Measurements from ENCODE around the gene SERPINB6. TPM values are rescaled to one million over a fixed set of nuclear protein-coding genes. Genes with fewer than 3 reads are reported as not detected.
A peak's percentile ranks its signal among the peaks of the same experiment; 100 is the strongest.
"Not testable (repeated sequence)": the region's sequence is repeated elsewhere in the genome, so short reads cannot be mapped to it uniquely, and the experiment has no call there.

Gene SERPINB6
- 63.8 and 65.5 TPM in 2 replicates for total RNA-seq (2014; rRNA removed; shearing (Covaris generic))
- 106 and 119 TPM in 2 replicates for polyA plus RNA-seq (2015; cell fraction: cytosol; rRNA removed)
- 95.9 and 122 TPM in 2 replicates for polyA plus RNA-seq (2015; cell fraction: nucleus; rRNA removed)

DNA sequence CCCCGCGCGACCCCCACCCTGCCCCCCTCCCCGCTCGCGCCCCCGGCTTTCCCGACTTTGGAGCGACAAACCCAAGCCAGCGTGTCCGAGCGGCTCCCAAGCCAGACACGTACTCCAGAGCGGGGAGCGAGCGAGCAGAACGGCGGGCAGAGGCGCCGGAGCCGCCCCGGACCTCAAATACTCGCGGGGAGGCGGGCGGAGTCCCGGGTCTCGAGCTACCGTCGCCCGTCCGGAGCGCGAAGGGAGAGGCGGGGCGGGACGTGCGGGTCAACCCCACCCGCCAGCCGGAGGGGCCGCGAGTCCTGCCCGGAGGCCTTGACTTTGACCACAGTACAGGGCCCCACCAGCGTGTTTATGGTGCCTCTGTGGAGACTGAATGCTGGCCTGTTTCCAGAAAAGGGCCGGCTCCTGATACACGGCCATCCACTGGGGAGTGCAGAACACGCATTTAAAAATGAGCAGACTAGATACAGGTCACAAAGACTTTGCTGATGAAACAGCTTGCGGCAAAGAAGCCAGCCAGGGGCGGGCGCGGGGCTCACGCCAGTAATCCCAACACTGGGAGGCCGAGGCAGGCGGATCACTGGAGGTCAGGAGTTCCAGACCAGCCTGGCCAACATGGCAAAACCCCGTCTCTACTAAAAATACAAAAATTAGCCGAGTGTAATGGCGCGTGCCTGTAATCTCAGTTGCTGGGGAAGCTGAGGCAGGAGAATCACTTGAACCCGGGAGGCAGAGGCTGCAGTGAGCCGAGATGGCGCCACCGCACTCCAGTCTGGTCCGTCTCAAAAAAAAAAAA lies at the start of gene SERPINB6:
Gene SERPINB6 (minus strand): TSS at position 148 of the 799 bp plus-strand sequence. CDS start 12,235 bp downstream, outside the sequence.
- in situ Hi-C loops (cut with HindIII; ENCODE audit: low pct_unique_long_range_greater_than_20kb, low sequenced_read_pairs) = no loop called here
- peak; percentile 72 for DNase-seq (ENCODE audit: low read depth, low spot score)

DNA sequence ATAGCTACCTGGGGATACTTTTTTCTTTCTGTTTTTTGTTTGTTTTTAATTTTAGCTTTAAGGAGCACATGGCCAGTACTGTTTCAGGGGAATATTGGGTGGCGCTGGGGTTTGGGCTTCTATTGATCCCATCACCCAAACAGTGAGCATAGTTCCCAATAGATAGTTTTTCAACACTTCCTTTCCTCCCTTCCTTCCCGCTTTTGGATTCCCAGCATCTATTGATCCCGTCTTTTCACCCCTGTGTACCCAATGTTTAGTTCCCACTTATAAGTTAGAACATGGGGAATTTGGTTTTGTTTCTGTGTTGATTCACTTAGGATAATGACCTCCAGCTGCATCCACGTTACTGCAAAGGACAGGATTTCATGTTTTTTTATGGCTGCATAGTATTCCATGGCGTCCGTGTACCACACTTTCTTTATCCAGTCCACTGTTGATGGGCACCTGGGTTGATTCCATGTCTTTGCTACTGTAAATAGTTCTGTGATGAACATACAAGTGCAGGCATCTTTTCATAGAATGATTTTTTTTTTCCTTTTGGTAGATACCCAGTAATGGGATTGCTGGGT lies 48.5 kb upstream of the SERPINB6 start:
- in situ Hi-C loops (cut with HindIII; ENCODE audit: low pct_unique_long_range_greater_than_20kb, low sequenced_read_pairs) = no loop called here
- DNase-seq (ENCODE audit: low read depth, low spot score) = no peak

DNA sequence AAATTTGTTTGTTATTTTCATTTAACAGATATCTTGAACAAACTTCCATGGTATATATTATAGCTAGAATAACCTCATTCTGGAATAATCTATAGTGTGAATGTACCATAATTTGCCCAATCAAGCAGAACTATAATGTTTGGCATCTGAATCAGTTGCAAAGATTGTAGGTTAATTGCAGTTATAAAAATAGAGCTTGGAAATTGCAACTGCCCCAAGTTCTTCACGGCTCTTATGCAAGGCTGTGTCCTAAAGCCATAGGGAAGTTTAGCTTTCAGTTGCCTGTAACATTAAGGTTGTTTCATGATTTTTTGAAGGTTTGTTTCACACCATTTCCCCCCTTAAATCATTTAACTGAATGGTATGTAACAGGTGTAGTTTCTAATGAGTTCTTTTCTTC lies 47.7 kb upstream of the SERPINB6 start:
- DNase-seq (ENCODE audit: low read depth, low spot score) = no peak
- in situ Hi-C loops (cut with HindIII; ENCODE audit: low pct_unique_long_range_greater_than_20kb, low sequenced_read_pairs) = no loop called here

DNA sequence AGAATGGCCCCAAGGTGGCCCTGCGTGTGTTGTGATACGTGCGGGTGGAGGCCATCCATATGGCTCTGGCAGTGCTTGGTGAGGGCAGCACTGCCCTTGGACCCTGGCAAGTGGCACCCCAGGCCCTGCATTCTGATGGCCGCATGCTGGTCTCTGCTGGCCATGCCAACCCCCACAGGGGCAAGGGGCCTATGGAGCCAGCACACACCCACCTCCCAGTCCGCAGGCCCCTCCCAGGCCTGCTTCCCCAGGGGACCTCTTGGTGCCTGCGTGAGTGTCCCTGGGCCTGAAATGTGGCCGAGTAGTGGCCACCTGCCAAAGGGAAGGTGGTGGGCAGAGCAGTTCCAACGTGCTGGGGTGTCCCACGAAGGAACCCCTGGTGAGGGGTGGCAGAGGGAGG lies 45.9 kb upstream of the SERPINB6 start:
- in situ Hi-C loops (cut with HindIII; ENCODE audit: low pct_unique_long_range_greater_than_20kb, low sequenced_read_pairs) = no loop called here
- no peak for DNase-seq (ENCODE audit: low read depth, low spot score)

DNA sequence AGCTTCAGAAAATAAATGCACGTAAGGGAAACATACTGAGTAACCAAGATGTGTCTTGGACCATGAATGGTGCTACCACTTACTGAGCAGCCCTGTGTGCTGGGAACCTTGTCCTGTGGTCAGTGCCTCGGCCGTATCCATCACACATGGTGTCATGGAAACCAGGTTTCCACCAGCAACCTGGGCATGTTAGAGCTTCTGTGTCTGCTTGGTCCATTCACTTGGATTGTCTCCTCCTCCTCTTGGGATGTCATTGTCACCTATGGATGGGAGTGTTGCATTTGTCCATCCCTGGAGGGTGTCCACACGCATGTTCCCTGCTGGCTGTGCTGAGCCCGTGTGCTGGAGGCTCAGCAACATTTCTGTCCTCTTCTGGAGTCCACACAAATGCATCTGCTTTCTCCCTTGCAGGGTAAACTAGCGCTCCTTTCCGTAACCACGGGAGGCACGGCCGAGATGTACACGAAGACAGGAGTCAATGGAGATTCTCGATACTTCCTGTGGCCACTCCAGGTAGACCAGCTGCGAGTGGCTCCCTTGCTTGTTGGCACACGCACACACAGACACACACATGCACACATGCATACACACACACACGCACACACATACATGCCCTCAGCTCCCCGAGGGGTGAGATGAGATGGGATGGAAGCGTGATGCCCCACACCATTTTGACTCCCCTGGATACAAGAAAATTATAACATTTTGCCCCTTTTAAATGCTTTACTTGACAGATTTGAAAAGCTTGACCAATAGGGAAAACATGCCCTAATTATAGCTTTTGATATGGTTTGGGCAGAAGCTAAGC lies 45.3 kb upstream of the SERPINB6 start:
- in situ Hi-C loops (cut with HindIII; ENCODE audit: low pct_unique_long_range_greater_than_20kb, low sequenced_read_pairs) = no loop called here
- DNase-seq (ENCODE audit: low read depth, low spot score) = no peak

DNA sequence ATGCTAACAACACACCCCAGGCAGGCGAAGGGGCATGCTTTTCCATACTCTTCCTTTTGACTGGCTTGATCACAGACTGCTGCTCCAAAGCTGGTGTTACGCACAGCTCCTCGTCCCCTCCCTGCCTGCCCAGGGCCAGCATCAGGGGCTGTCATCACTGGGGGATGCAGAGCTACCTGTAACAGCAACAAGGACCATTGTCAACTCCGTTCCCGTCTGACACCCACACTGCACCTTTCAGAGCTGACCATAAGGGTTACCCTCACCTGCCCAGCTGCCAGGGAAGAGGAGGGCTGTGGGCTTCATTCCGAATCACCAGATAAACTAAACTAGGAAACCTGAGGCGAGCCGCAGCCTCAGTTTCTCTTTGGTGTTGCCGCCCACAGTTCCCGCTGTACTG lies 43.8 kb upstream of the SERPINB6 start:
- no peak for DNase-seq (ENCODE audit: low read depth, low spot score)
- in situ Hi-C loops (cut with HindIII; ENCODE audit: low pct_unique_long_range_greater_than_20kb, low sequenced_read_pairs) = no loop called here

DNA sequence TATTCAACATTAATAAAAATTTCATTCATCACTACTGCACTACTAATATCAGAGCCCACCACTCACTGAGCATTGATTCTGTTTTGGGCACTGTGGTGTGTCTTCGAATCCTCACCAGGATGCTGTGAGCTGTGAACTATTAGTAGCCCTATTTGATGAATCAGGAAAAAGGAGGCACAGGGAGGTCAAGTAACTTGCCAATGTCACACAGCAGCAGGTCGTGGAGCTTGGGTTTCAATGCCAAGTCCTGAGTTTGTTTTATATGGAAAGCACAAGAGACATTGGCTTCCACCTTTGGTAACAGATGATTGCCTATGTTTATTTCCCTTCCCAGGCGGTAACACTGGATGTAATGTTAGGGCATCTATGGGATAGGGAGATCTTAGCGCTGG lies 43.3 kb upstream of the SERPINB6 start:
- DNase-seq (ENCODE audit: low read depth, low spot score) = no peak
- in situ Hi-C loops (cut with HindIII; ENCODE audit: low pct_unique_long_range_greater_than_20kb, low sequenced_read_pairs) = no loop called here

DNA sequence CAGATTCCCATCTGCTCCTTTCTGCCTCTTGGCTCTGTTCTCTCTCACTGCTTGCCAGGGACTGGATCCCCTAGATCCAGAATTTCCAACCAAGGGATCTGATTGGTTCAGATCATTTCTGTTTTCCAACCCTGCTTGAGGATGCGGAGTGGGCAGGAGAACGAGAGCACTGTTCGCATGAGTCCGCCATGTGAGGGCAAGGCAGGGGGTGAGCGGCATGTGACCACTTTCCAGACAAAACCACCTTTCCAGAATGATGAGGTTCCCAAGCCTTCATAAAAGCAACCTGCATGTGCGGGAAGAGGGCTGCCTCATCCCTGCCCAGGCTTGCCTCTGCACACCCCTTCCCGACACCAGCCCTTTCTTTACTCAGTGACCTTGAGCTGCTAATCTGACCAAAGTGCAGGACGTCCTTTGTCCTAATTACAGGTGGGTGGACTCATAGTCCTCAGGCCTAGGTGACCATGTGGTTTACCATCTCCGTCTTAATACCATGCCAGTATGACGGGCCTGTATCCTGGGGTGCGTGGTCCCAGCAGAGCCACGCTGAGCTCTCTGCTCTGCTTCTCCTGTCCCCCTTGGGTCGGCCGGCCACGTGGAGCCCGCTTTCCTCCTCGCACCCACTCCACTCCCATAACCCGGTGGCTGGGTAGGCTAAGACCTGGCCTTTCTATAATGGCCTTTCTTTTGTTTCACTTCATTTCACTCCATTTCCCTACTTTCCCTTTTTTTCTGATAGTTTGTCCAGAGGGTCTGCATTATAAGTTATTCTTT lies 42.7 kb upstream of the SERPINB6 start:
- in situ Hi-C loops (cut with HindIII; ENCODE audit: low pct_unique_long_range_greater_than_20kb, low sequenced_read_pairs) = no loop called here
- no peak for DNase-seq (ENCODE audit: low read depth, low spot score)

DNA sequence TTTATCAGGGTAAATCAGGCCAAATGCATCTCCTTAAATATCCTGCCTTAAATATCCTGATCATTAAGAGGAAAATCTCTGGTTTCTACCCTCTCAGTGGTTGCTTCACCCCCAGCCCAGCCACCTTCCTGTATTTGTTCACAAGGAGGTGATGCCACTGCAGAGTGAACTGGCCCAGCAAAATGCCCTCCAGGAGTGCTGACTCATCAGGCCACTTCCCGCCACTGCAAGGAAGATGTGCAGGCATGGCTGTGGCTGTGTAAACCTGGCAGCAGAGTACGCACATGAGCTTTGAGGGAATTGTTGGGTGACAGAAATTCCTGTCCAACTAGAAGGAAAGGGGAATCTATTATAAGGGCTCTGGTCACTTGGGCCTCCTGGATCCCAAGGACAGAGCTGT lies 42.1 kb upstream of the SERPINB6 start:
- no peak for DNase-seq (ENCODE audit: low read depth, low spot score)
- in situ Hi-C loops (cut with HindIII; ENCODE audit: low pct_unique_long_range_greater_than_20kb, low sequenced_read_pairs) = no loop called here

DNA sequence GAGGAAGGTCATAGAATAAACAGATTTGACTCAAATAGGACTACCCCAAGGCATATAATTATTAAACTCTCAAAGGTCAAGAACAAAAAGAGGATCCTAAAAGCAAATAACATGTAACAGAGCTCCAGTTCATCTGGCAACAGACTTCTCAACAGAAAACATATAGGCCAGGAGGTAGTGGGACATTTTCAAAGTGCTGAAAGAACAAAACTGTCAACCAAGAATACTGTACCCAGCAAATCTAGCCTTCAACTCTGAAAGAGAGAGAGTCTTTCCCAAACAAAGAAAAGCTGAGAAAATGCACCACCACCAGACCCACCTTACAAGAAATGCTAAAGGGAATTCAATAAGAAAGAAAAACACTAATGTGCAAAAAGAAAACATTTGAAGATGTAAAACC lies 40.2 kb upstream of the SERPINB6 start:
- no peak for DNase-seq (ENCODE audit: low read depth, low spot score)
- in situ Hi-C loops (cut with HindIII; ENCODE audit: low pct_unique_long_range_greater_than_20kb, low sequenced_read_pairs) = no loop called here

DNA sequence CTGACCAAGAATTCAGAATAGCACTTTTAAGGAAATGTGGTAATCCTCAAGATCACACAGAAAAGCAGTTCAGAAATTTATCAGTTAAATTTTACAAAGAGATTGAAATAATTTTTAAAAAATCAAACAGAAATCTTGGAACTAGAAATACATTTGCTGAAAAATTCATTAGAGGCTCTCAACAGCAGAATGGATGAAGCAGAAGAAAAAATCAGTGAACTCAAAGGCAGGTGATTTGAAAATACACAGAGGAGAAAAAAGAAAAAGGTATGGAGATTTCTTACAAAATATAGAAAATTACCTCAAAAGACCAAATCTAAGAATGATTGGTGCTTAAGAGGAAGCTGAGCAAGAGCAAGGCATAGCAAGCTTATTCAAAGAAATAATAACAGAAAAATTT lies 39.8 kb upstream of the SERPINB6 start:
- no peak for DNase-seq (ENCODE audit: low read depth, low spot score)
- in situ Hi-C loops (cut with HindIII; ENCODE audit: low pct_unique_long_range_greater_than_20kb, low sequenced_read_pairs) = no loop called here

DNA sequence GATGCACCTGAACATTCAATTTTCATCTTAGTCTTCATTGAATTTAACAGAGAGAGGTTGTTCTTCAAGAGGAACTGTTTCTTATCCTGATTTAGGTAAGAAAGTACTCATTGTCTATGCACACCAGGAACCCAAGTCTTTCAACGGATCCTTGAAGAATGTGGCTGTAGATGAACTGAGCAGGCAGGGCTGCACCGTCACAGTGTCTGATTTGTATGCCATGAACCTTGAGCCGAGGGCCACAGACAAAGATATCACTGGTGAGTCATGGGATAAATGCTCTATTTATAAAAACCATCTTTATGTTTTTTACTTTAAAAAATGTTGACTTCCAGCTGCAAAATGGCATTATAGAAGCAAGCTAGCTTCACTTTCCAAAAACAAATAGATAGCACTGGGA lies 38.6 kb upstream of the SERPINB6 start:
- no peak for DNase-seq (ENCODE audit: low read depth, low spot score)
- in situ Hi-C loops (cut with HindIII; ENCODE audit: low pct_unique_long_range_greater_than_20kb, low sequenced_read_pairs) = no loop called here

DNA sequence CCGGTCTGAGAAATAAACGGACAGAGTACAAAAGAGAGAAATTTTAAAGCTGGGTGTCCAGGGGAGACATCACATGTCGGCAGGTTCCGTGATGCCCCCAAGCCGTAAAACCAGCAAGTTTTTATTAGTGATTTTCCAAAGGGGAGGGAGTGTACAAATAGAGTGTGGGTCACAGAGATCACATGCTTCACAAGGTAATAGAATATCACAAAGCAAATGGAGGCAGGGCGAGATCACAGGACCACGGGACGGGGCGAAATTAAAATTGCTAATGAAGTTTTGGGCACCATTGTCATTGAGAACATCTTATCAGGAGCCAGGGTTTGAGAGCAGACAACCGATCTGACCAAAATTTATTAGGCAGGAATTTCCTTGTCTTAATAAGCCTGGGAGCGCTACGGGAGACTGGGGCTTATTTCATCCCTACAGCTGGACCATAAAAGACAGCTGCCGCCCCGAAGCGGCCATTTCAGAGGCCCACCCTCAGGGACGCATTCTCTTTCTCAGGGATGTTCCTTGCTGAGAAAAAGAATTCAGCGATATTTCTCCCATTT lies 37.4 kb upstream of the SERPINB6 start:
- in situ Hi-C loops (cut with HindIII; ENCODE audit: low pct_unique_long_range_greater_than_20kb, low sequenced_read_pairs); DNase-seq (ENCODE audit: low read depth, low spot score): not testable (repeated sequence)

DNA sequence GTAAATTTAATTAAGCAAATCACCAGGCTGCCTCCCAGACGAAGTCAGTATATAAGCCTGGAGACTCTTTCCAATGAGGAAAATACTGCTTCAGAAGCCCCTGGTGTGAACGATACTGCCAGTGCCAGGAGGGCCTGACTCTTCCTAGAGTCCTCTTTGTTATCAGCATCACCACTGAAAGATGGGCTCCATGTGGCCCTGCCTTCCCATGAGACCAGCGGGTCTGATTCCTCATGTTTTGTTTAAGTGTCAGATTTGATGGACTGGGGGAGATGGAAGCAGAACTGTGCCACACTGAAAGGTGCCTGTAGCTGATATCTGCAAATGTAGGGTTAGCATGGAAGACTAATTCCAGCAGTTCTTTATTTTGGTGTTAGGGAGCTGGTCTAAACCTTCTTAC lies 36.2 kb upstream of the SERPINB6 start:
- in situ Hi-C loops (cut with HindIII; ENCODE audit: low pct_unique_long_range_greater_than_20kb, low sequenced_read_pairs) = no loop called here
- DNase-seq (ENCODE audit: low read depth, low spot score) = no peak

DNA sequence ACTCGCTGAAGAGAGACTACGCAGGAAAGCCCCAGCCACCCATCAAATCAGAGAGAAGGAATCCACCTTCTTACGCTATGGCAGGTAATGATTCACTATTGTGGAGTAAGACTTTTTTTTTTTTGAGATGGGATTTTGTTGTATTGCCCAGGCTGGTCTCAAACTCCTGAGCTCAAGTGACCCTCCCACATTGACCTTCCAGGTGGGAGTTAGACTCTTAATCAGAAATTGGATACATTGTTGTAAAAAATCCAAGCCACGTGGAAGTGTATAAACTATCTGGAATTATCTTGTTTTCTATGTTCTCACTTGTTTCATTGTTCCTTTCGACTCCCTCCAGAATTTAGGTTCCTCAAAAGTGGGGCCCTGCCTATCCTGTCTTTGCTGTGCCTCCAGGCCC lies 35.1 kb upstream of the SERPINB6 start:
- in situ Hi-C loops (cut with HindIII; ENCODE audit: low pct_unique_long_range_greater_than_20kb, low sequenced_read_pairs) = no loop called here
- DNase-seq (ENCODE audit: low read depth, low spot score) = no peak

DNA sequence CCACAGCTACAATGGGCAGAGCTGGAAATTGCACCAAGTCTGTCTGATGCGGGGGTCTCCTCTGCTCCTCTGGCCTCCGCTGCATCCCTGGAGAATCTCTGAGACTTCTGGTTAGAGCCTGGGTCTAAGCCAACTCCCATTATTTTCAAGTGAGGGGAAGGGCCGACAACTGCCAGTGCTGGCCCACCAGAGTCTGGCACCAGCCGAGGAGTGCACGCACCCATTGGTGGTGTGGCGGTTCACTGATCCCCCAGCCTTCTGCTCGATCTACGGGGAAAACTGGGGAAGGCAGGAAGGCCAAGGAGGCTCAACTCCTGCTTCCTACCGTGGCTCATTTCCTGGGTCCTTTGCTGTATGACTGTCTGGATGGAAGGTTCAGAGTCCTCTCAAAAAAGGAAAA lies 34.5 kb upstream of the SERPINB6 start:
- no peak for DNase-seq (ENCODE audit: low read depth, low spot score)
- in situ Hi-C loops (cut with HindIII; ENCODE audit: low pct_unique_long_range_greater_than_20kb, low sequenced_read_pairs) = no loop called here

DNA sequence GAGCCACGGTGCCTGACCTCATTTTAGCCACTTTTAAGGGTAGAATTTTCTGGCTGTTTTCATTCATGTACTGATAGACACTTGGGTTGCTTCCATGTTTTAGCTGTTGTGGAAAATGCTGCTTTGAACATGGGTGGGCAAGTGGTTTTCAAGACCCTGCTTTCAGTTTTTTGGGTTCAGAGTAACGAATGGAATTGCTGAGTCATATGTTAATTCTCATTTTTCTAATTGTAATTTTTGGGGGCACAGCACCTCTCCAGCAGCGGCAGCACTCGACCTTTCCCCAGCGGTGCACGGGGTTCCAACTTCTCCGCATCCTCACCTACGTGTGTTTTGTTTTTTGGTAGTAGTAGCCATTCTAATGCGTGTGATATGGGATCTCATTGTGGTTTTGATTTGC lies 33.7 kb upstream of the SERPINB6 start:
- in situ Hi-C loops (cut with HindIII; ENCODE audit: low pct_unique_long_range_greater_than_20kb, low sequenced_read_pairs) = no loop called here
- DNase-seq (ENCODE audit: low read depth, low spot score) = no peak
